ENCODE data around the gene TMEM126B.
A peak's percentile ranks its signal among the peaks of the same experiment; 100 is the strongest.

TMEM126B gene

GRCh38 chr11:85685820-85686459 is 57.5 kb downstream of the TMEM126B start, which contains the start of gene CCDC89:
TSS of gene CCDC89 (minus strand) at chr11:85686195. CDS start at chr11:85686130, 65 bp downstream.
- peak within 1 kb of the TSS; percentile 22 for H3K4me3 ChIP-seq (ENCODE audit: control insufficient read depth, low read depth, low read length)
- TF ChIP-seq CTCF (IDR thresholded peaks at IDR 0.05; ENCODE audit: control insufficient read depth, insufficient read depth, low read depth, low read length, missing control alignments), result no peak
- peak; percentile 73 for DNase-seq (ENCODE audit: low read depth)

Data from AG09309 (cell line).